Fibroblast of lung (primary cell): Measurements from ENCODE around the gene EXD2. TPM values are rescaled to one million over a fixed set of nuclear protein-coding genes. Genes with fewer than 3 reads are reported as not detected.
A peak's percentile ranks its signal among the peaks of the same experiment; 100 is the strongest.

Source experiments
- DNase-seq, 2 donors: peaks; one replicate each; pipeline versions ENCODE4 v3.0.0 to v3.0.0-alpha.2; 2010; ENCODE audit warnings: low read depth in 2 of 2
- H2AFZ ChIP-seq: 2 replicates; pipeline ENCODE4 v1.5.1; 2012; ENCODE audit warnings: low read length, control low read depth, inconsistent platforms
- H3K27ac ChIP-seq: 2 replicates; pipeline ENCODE4 v1.5.1; 2011; ENCODE audit warnings: low read length, control low read depth; ENCODE audit not compliant: insufficient read depth
- H3K27me3 ChIP-seq: 2 replicates; pipeline ENCODE4 v1.5.1; 2011; ENCODE audit warnings: mild to moderate bottlenecking, low read length; ENCODE audit not compliant: control insufficient read depth, insufficient read depth
- H3K36me3 ChIP-seq: 2 replicates; pipeline ENCODE4 v1.5.1; 2011; ENCODE audit warnings: low read length; ENCODE audit not compliant: control insufficient read depth, insufficient read depth
- H3K4me1 ChIP-seq: 2 replicates; pipeline ENCODE4 v1.5.1; 2011; ENCODE audit warnings: low read length; ENCODE audit not compliant: control insufficient read depth, insufficient read depth; ENCODE audit errors: extremely low read depth
- H3K4me2 ChIP-seq: 2 replicates; pipeline ENCODE4 v1.5.1; 2011; ENCODE audit warnings: low read length, control low read depth; ENCODE audit not compliant: insufficient read depth; ENCODE audit errors: extremely low read depth
- H3K4me3 ChIP-seq, 4 experiments: fragments of 200-600 bp in 1 of 4; sonication (generic) in 1 of 4; replicated peaks in 1 of 4; 2 replicates each; pipeline ENCODE4 v1.5.1; 2011 to 2016; ENCODE audit warnings: low read length in 4 of 4, low read depth in 3 of 4, mild to moderate bottlenecking in 3 of 4, control low read depth in 2 of 4, inconsistent platforms in 1 of 4, mixed read lengths in 1 of 4; ENCODE audit not compliant: insufficient read depth in 1 of 4; ENCODE audit errors: control extremely low read depth in 1 of 4
- H3K79me2 ChIP-seq: 2 replicates; pipeline ENCODE4 v1.5.1; 2012; ENCODE audit warnings: mild to moderate bottlenecking, low read length, inconsistent platforms; ENCODE audit not compliant: control insufficient read depth, insufficient read depth
- H3K9ac ChIP-seq: 2 replicates; pipeline ENCODE4 v1.5.1; 2011; ENCODE audit warnings: mild to moderate bottlenecking, low read length, control low read depth; ENCODE audit not compliant: insufficient read depth
- H3K9me3 ChIP-seq: 2 replicates; pipeline ENCODE4 v1.5.1; 2012; ENCODE audit warnings: low read depth, low read length; ENCODE audit not compliant: control insufficient read depth, insufficient read depth
- H4K20me1 ChIP-seq: 2 replicates; pipeline ENCODE4 v1.5.1; 2011; ENCODE audit warnings: low read length; ENCODE audit not compliant: control insufficient read depth, insufficient read depth; ENCODE audit errors: extremely low read depth
- EZH2 ChIP-seq: IDR thresholded peaks from 2 replicates; pipeline ENCODE4 v1.5.1; 2012; ENCODE audit warnings: low read length, control low read depth, mild to moderate bottlenecking; ENCODE audit errors: missing control alignments
- polyA minus RNA-seq: library from RNA; depleted of rRNA, polyadenylated mRNA; stranded (reverse); fragments of >200 nt; gene quantifications from 2 replicates; pipeline ENCODE4 v1.2.3, GENCODE V29; 2011; ENCODE audit warnings: low replicate concordance
- polyA plus RNA-seq, 2 donors: library from polyadenylated mRNA; depleted of rRNA in 1 of 2; stranded (reverse) in 1 of 2; unstranded in 1 of 2; fragments of >200 nt; gene quantifications; 2 replicates each; pipeline ENCODE4 v1.2.1, GENCODE V29; 2011 to 2012; ENCODE audit warnings: missing spikeins in 1 of 2
- total RNA-seq: library from RNA; depleted of rRNA; stranded (reverse); fragments of >200 nt; gene quantifications from 2 replicates; pipeline ENCODE4 v1.2.1, GENCODE V29; 2014
- TF ChIP-seq, protein P1 (sequence below), 2 donors: IDR thresholded peaks in 1 of 2; conservative IDR thresholded peaks in 1 of 2; 1 replicate in 1 of 2; 2 replicates in 1 of 2; pipeline ENCODE4 v1.5.1; 2011 to 2012; ENCODE audit warnings: low read length in 2 of 2, control low read depth in 1 of 2, inconsistent platforms in 1 of 2, low read depth in 1 of 2, mild to moderate bottlenecking in 1 of 2

EXD2 gene, protein sequence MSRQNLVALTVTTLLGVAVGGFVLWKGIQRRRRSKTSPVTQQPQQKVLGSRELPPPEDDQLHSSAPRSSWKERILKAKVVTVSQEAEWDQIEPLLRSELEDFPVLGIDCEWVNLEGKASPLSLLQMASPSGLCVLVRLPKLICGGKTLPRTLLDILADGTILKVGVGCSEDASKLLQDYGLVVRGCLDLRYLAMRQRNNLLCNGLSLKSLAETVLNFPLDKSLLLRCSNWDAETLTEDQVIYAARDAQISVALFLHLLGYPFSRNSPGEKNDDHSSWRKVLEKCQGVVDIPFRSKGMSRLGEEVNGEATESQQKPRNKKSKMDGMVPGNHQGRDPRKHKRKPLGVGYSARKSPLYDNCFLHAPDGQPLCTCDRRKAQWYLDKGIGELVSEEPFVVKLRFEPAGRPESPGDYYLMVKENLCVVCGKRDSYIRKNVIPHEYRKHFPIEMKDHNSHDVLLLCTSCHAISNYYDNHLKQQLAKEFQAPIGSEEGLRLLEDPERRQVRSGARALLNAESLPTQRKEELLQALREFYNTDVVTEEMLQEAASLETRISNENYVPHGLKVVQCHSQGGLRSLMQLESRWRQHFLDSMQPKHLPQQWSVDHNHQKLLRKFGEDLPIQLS
- total RNA-seq (21.1 and 27.7 TPM in 2 replicates), polyA plus RNA-seq (19.8 and 25.5 TPM in 2 replicates), polyA minus RNA-seq (5.4 and 36.8 TPM in 2 replicates)
- 15.1 and 17.4 TPM in 2 replicates for polyA plus RNA-seq (2012)

DNA sequence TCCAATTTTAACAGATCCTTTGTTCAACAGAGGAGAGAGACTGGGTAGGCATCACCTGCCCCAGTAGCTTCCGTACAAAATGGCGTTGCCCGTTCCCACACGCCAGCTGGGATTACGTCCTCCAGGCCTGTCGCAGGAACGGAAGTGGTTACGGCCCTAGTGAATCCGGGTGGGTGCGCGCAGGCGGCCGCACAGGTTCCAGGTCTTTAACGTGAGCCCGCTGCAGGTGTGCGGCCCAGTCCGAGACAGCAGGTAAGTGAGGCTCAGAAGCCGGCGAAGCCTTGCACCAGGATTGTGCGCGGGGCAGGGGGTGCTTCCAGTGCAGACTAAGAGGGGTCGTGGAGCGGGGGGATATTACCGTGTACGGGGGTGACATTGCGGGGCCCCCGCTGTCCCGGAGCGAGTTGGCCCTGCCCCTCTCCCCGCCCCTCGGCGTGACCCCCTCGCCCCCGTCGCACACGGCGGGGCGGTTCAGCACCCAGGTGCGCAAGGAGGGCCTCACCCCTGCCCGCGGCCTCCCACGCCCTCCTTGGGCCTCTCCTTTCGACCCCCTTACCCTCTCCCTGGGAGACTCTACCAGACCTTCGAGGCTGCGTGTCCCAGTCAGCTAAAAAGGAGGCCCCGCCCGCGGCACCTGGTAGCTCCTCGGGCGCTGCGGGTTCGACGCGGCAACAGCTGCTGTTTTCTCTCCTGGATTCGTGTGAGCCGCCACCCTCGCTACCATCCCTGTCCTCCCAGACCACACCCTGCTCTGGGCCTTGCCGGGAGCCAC is at the start of gene EXD2:
Gene EXD2 (plus strand): TSS at position 159 of the 772 bp plus-strand sequence. CDS start 17,973 bp downstream, outside the sequence.
- no peaks in the 10 kb centered on the region for H3K4me1 ChIP-seq
- H4K20me1 ChIP-seq, result no peaks in the 10 kb centered on the region
- TF ChIP-seq, protein P1, sequence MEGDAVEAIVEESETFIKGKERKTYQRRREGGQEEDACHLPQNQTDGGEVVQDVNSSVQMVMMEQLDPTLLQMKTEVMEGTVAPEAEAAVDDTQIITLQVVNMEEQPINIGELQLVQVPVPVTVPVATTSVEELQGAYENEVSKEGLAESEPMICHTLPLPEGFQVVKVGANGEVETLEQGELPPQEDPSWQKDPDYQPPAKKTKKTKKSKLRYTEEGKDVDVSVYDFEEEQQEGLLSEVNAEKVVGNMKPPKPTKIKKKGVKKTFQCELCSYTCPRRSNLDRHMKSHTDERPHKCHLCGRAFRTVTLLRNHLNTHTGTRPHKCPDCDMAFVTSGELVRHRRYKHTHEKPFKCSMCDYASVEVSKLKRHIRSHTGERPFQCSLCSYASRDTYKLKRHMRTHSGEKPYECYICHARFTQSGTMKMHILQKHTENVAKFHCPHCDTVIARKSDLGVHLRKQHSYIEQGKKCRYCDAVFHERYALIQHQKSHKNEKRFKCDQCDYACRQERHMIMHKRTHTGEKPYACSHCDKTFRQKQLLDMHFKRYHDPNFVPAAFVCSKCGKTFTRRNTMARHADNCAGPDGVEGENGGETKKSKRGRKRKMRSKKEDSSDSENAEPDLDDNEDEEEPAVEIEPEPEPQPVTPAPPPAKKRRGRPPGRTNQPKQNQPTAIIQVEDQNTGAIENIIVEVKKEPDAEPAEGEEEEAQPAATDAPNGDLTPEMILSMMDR (conservative IDR thresholded peaks at IDR 0.05 in 1 of 2, IDR thresholded peaks at IDR 0.05 in 1 of 2; ENCODE audit: low read depth in 1 of 2, low read length in 2 of 2), result no peak
- TF ChIP-seq EZH2, result no peak
- H3K79me2 ChIP-seq, result no peaks in the 10 kb centered on the region
- H3K4me2 ChIP-seq, result peak within 1 kb of the TSS; percentile 89
- no peaks in the 10 kb centered on the region for H3K27me3 ChIP-seq
- H3K4me3 ChIP-seq, result peak within 1 kb of the TSS; percentile 83 to 87 (median 84)
- H3K9ac ChIP-seq, result peak within 1 kb of the TSS; percentile 73
- H3K36me3 ChIP-seq, result no peaks in the 10 kb centered on the region
- no peaks in the 10 kb centered on the region for H3K9me3 ChIP-seq
- peak within 1 kb of the TSS; percentile 84 for H2AFZ ChIP-seq
- peak; percentile 80 to 84 for DNase-seq
- H3K27ac ChIP-seq, result peak within 1 kb of the TSS; percentile 65

DNA sequence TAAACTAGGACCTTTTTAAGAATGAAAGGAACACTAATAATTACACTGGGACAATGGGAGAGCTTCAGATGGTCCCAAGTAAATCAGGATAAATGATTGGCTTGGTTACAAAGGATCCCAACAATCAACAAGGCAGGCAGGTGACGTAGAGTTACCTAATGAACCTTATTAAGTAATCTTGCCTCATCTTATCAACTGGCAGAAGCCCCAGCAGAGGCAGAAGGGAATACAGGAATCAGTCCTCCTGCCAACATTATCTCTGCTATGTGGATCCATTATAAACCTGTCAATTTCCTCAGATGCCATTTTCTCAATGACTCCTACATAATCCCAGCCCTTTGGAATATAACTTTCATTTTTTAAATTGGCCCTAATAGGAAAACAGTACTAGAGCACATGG is 49.7 kb upstream of the EXD2 start:
- H3K79me2 ChIP-seq, result peaks cover 26% of the 10 kb centered on the region
- no peak for DNase-seq

More for the DNA sequence above, 49.7 kb upstream of the EXD2 start:
- no peak overlapping the region for H3K27ac ChIP-seq
- TF ChIP-seq, protein P1 (conservative IDR thresholded peaks at IDR 0.05 in 1 of 2, IDR thresholded peaks at IDR 0.05 in 1 of 2; ENCODE audit: low read depth in 1 of 2, low read length in 2 of 2), result no peak
- TF ChIP-seq EZH2, result no peak
- no peaks in the 10 kb centered on the region for H4K20me1 ChIP-seq
- no peak overlapping the region for H3K4me3 ChIP-seq
- no peak overlapping the region for H3K4me2 ChIP-seq
- no peaks in the 10 kb centered on the region for H3K27me3 ChIP-seq
- no peaks in the 10 kb centered on the region for H3K9me3 ChIP-seq
- H3K9ac ChIP-seq, result no peak overlapping the region
- no peak overlapping the region for H2AFZ ChIP-seq
- H3K4me1 ChIP-seq, result peaks cover 9% of the 10 kb centered on the region
- no peaks in the 10 kb centered on the region for H3K36me3 ChIP-seq
